Mesenchymal stem cell (in vitro differentiated cells and primary cell): ENCODE results near the gene MAGEB6.
"Not testable (repeated sequence)": the region's sequence is repeated elsewhere in the genome, so short reads cannot be mapped to it uniquely, and the experiment has no call there.

Experiments
- DNase-seq: peaks from one replicate; pipeline ENCODE4 v3.0.0-alpha.2; 2013
- H2AFZ ChIP-seq: one replicate; pipeline ENCODE4 v1.6.1; 2013; ENCODE audit warnings: low read depth, mild to moderate bottlenecking, control low read depth, inconsistent platforms, low read length, moderate library complexity
- H2AK5ac ChIP-seq: 2 replicates; pipeline ENCODE4 v1.6.1; 2013; ENCODE audit warnings: low read length, moderate library complexity, mild to moderate bottlenecking, inconsistent platforms; ENCODE audit not compliant: severe bottlenecking
- H2BK120ac ChIP-seq: one replicate; pipeline ENCODE4 v1.6.1; 2013; ENCODE audit warnings: low read depth, mild to moderate bottlenecking, inconsistent platforms, low read length, moderate library complexity
- H2BK12ac ChIP-seq, 2 experiments: one replicate each; pipeline ENCODE4 v1.6.1; 2013; ENCODE audit warnings: inconsistent platforms in 2 of 2, low read length in 2 of 2, mild to moderate bottlenecking in 2 of 2, moderate library complexity in 2 of 2, control low read depth in 1 of 2
- H2BK15ac ChIP-seq: one replicate; pipeline ENCODE4 v1.6.1; 2013; ENCODE audit warnings: mild to moderate bottlenecking, low read depth, inconsistent platforms; ENCODE audit not compliant: poor library complexity, severe bottlenecking
- H2BK5ac ChIP-seq: 2 replicates; pipeline ENCODE4 v1.6.1; 2013; ENCODE audit warnings: low read depth, mild to moderate bottlenecking, low read length, control low read depth, inconsistent platforms; ENCODE audit not compliant: poor library complexity, severe bottlenecking
- H3K14ac ChIP-seq, 2 experiments: one replicate each; pipeline ENCODE4 v1.6.1; 2013; ENCODE audit warnings: inconsistent platforms in 2 of 2, low read length in 2 of 2, control low read depth in 1 of 2, mild to moderate bottlenecking in 1 of 2, moderate library complexity in 1 of 2
- H3K18ac ChIP-seq, 2 experiments: one replicate each; pipeline ENCODE4 v1.6.1; 2013; ENCODE audit warnings: inconsistent platforms in 2 of 2, low read length in 2 of 2, control low read depth in 1 of 2, low read depth in 1 of 2, mild to moderate bottlenecking in 1 of 2
- H3K23ac ChIP-seq, 2 experiments: one replicate each; pipeline ENCODE4 v1.6.1; 2013; ENCODE audit warnings: inconsistent platforms in 2 of 2, low read length in 2 of 2, mild to moderate bottlenecking in 2 of 2, moderate library complexity in 2 of 2, control low read depth in 1 of 2
- H3K27ac ChIP-seq: 2 replicates; pipeline ENCODE4 v1.5.1; 2013; ENCODE audit warnings: mild to moderate bottlenecking, moderate library complexity, low read length, control low read depth, inconsistent platforms; ENCODE audit not compliant: poor library complexity, severe bottlenecking
- H3K27me3 ChIP-seq, 2 experiments: 2 replicates each; pipeline versions ENCODE4 v1.6.1 to v1.7.0; 2013; ENCODE audit warnings: low read length in 2 of 2, mild to moderate bottlenecking in 2 of 2, moderate library complexity in 2 of 2, control low read depth in 1 of 2, inconsistent platforms in 1 of 2; ENCODE audit not compliant: control insufficient read depth in 1 of 2, insufficient read depth in 1 of 2
- H3K36me3 ChIP-seq, 2 experiments: 2 replicates each; pipeline versions ENCODE4 v1.6.1 to v1.7.0; 2013; ENCODE audit warnings: low read length in 2 of 2, control low read depth in 1 of 2, inconsistent platforms in 1 of 2, low read depth in 1 of 2, mild to moderate bottlenecking in 1 of 2; ENCODE audit not compliant: insufficient read depth in 2 of 2, control insufficient read depth in 1 of 2
- H3K4ac ChIP-seq, 2 experiments: one replicate each; pipeline ENCODE4 v1.6.1; 2013; ENCODE audit warnings: inconsistent platforms in 2 of 2, low read length in 2 of 2, mild to moderate bottlenecking in 2 of 2, moderate library complexity in 2 of 2, control low read depth in 1 of 2, low read depth in 1 of 2
- H3K4me1 ChIP-seq: 2 replicates; pipeline ENCODE4 v1.6.1; 2013; ENCODE audit warnings: low read depth, low read length, control low read depth; ENCODE audit not compliant: control insufficient read depth, insufficient read depth
- H3K4me2 ChIP-seq: 2 replicates; pipeline ENCODE4 v1.6.1; 2013; ENCODE audit warnings: low read length, mild to moderate bottlenecking, inconsistent platforms; ENCODE audit not compliant: poor library complexity, severe bottlenecking
- H3K4me3 ChIP-seq, 2 experiments: 2 replicates each; pipeline versions ENCODE4 v1.5.1 to v1.7.0; 2013; ENCODE audit warnings: low read length in 2 of 2, mild to moderate bottlenecking in 2 of 2, control low read depth in 1 of 2, low read depth in 1 of 2; ENCODE audit not compliant: insufficient read depth in 1 of 2
- H3K79me1 ChIP-seq: replicated peaks from 2 replicates; pipeline ENCODE4 v1.6.1; 2013; ENCODE audit warnings: mild to moderate bottlenecking, control low read depth, low read length, inconsistent platforms; ENCODE audit not compliant: poor library complexity, severe bottlenecking
- H3K9ac ChIP-seq: 2 replicates; pipeline ENCODE4 v1.7.0; 2013; ENCODE audit warnings: mild to moderate bottlenecking, low read length, moderate library complexity
- H3K9me3 ChIP-seq: 2 replicates; pipeline ENCODE4 v1.7.0; 2013; ENCODE audit warnings: mild to moderate bottlenecking, low read length; ENCODE audit not compliant: control insufficient read depth
- H4K8ac ChIP-seq: one replicate; pipeline ENCODE4 v1.6.1; 2013; ENCODE audit warnings: inconsistent platforms, mild to moderate bottlenecking, low read length, moderate library complexity
- H4K91ac ChIP-seq: one replicate; pipeline ENCODE4 v1.6.1; 2013; ENCODE audit warnings: mild to moderate bottlenecking, low read length, inconsistent platforms
- WGBS: methylation state at CpG from one replicate; pipeline ENCODE4 v1.1.7; 2013; ENCODE audit warnings: mixed read lengths; 5-methylcytosine and 5-hydroxymethylcytosine counted together

The MAGEB6 gene

GRCh38 chrX:26204717-26205116 lies 12.5 kb downstream of the MAGEB6 start:
- H2BK12ac ChIP-seq, H2AFZ ChIP-seq, DNase-seq, H3K27me3 ChIP-seq, H4K8ac ChIP-seq, H2BK120ac ChIP-seq, H3K4me1 ChIP-seq, H3K4me2 ChIP-seq, H2BK5ac ChIP-seq, H3K4me3 ChIP-seq, H4K91ac ChIP-seq, H3K23ac ChIP-seq, H2BK15ac ChIP-seq, H3K79me1 ChIP-seq, H3K4ac ChIP-seq, H3K9me3 ChIP-seq, H3K14ac ChIP-seq, H3K18ac ChIP-seq, H3K9ac ChIP-seq, H2AK5ac ChIP-seq, H3K27ac ChIP-seq, H3K36me3 ChIP-seq: not testable (repeated sequence)
- WGBS, result 94% methylated on average over 26 of the region's 27 CpGs

- H3K27me3 ChIP-seq, result no peaks in the 10 kb centered on the region
- no peak overlapping the region for H2BK120ac ChIP-seq
- H3K23ac ChIP-seq, result no peak overlapping the region
- no peak overlapping the region for H3K9ac ChIP-seq
- H3K9me3 ChIP-seq, result no peaks in the 10 kb centered on the region
- no peak overlapping the region for H4K91ac ChIP-seq
- no peak overlapping the region for H3K4me2 ChIP-seq
- H2AFZ ChIP-seq, result no peak overlapping the region
- H3K36me3 ChIP-seq, result no peaks in the 10 kb centered on the region
- no peak overlapping the region for H4K8ac ChIP-seq
- H3K14ac ChIP-seq, result no peak overlapping the region
- H3K79me1 ChIP-seq, result no peaks in the 10 kb centered on the region
- no peak overlapping the region for H3K4me3 ChIP-seq
- no peak overlapping the region for H3K27ac ChIP-seq
- no peak overlapping the region for H2BK15ac ChIP-seq
- DNase-seq, result no peak
- H2AK5ac ChIP-seq, result no peak overlapping the region
- WGBS, result 44% methylated on average over 3 of the region's 3 CpGs
- H2BK5ac ChIP-seq, result no peak overlapping the region
- H3K18ac ChIP-seq, result no peak overlapping the region
- H3K4me1 ChIP-seq, result no peaks in the 10 kb centered on the region
- no peak overlapping the region for H2BK12ac ChIP-seq
- no peak overlapping the region for H3K4ac ChIP-seq
Measured at GRCh38 chrX:26208012-26208411, 15.8 kb downstream of the MAGEB6 start.

GRCh38 chrX:26215869-26216268 lies 23.6 kb downstream of the MAGEB6 start, which contains the start of gene MAGEB5:
TSS of gene MAGEB5 (plus strand) at chrX:26216169. CDS start at chrX:26217302, 1,133 bp downstream.
- WGBS, result 86% methylated on average over 2 of the region's 5 CpGs
- Histone ChIP-seq H3K4me1 (no peaks in the 10 kb centered on the region), H3K27ac (no peak within 1 kb of the TSS), H3K27me3 (peaks cover 0 to 4% of the 10 kb centered on the region in 2 experiments), H2AK5ac (no peak within 1 kb of the TSS), H2BK5ac (no peak within 1 kb of the TSS), H3K4me2 (no peak within 1 kb of the TSS), H3K9me3 (no peaks in the 10 kb centered on the region), H3K79me1 (no peaks in the 10 kb centered on the region), H3K23ac (no peak within 1 kb of the TSS), H4K8ac (no peak within 1 kb of the TSS), H2BK120ac (no peak within 1 kb of the TSS), H2BK15ac (no peak within 1 kb of the TSS), H3K18ac (no peak within 1 kb of the TSS), H3K4me3 (no peak within 1 kb of the TSS), H2AFZ (no peak within 1 kb of the TSS), H2BK12ac (no peak within 1 kb of the TSS), H3K14ac (no peak within 1 kb of the TSS), H3K4ac (no peak within 1 kb of the TSS), H4K91ac (no peak within 1 kb of the TSS), H3K36me3 (no peaks in the 10 kb centered on the region), H3K9ac (no peak within 1 kb of the TSS)
- DNase-seq, result no peak

GRCh38 chrX:26219351-26219750 lies 27.1 kb downstream of the MAGEB6 start:
- no peak overlapping the region for H2BK12ac ChIP-seq
- no peaks in the 10 kb centered on the region for H3K36me3 ChIP-seq
- H2AK5ac ChIP-seq, result no peak overlapping the region
- H3K23ac ChIP-seq, result no peak overlapping the region
- H3K79me1 ChIP-seq, result no peaks in the 10 kb centered on the region
- H3K4me2 ChIP-seq, result no peak overlapping the region
- H4K8ac ChIP-seq, result no peak overlapping the region
- H3K9me3 ChIP-seq, result no peaks in the 10 kb centered on the region
- no peak overlapping the region for H2AFZ ChIP-seq
- no peak overlapping the region for H2BK120ac ChIP-seq
- H2BK15ac ChIP-seq, result no peak overlapping the region
- no peak for DNase-seq
- H4K91ac ChIP-seq, result no peak overlapping the region
- H3K18ac ChIP-seq, result no peak overlapping the region
- no peaks in the 10 kb centered on the region for H3K4me1 ChIP-seq
- H3K4ac ChIP-seq, result no peak overlapping the region
- H2BK5ac ChIP-seq, result no peak overlapping the region
- 78% methylated on average over 7 of the region's 7 CpGs for WGBS
- H3K4me3 ChIP-seq, result no peak overlapping the region
- no peak overlapping the region for H3K9ac ChIP-seq
- H3K27ac ChIP-seq, result no peak overlapping the region
- no peak overlapping the region for H3K14ac ChIP-seq
- peaks cover 0 to 4% of the 10 kb centered on the region in 2 experiments for H3K27me3 ChIP-seq
